DOHH2 (cell line): ENCODE results near the gene GCN1.
A peak's percentile ranks its signal among the peaks of the same experiment; 100 is the strongest.

Experiments
- H3F3A ChIP-seq: fragments of 200-600 bp; sonication (generic), shearing (Covaris generic); 2 replicates; pipeline ENCODE4 v1.6.0; 2016; ENCODE audit warnings: antibody characterized with exemption, mild to moderate bottlenecking; ENCODE audit not compliant: control insufficient read depth, insufficient read depth
- H3K27ac ChIP-seq: fragments of 200-600 bp; sonication (generic); 2 replicates; pipeline ENCODE4 v1.5.1; 2014; ENCODE audit warnings: low read depth, mild to moderate bottlenecking, low read length, moderate library complexity
- H3K27me3 ChIP-seq: fragments of 200-600 bp; sonication (generic); 2 replicates; pipeline ENCODE4 v1.6.1; 2014; ENCODE audit warnings: mild to moderate bottlenecking, low read length, mixed read lengths; ENCODE audit not compliant: control insufficient read depth
- H3K36me3 ChIP-seq: fragments of 200-600 bp; sonication (generic); 2 replicates; pipeline ENCODE4 v1.6.1; 2014; ENCODE audit warnings: mild to moderate bottlenecking, low read length, moderate library complexity, mixed read lengths; ENCODE audit not compliant: control insufficient read depth
- H3K4me1 ChIP-seq: fragments of 200-600 bp; sonication (generic); 2 replicates; pipeline ENCODE4 v1.6.1; 2014; ENCODE audit warnings: mild to moderate bottlenecking, low read length, mixed read lengths; ENCODE audit not compliant: control insufficient read depth
- H3K4me2 ChIP-seq: fragments of 200-600 bp; sonication (generic); 2 replicates; pipeline ENCODE4 v1.6.0; 2014; ENCODE audit warnings: mild to moderate bottlenecking, low read length, moderate library complexity
- H3K4me3 ChIP-seq: fragments of 200-600 bp; sonication (generic); 2 replicates; pipeline ENCODE4 v1.5.1; 2014; ENCODE audit warnings: mild to moderate bottlenecking, low read length, mixed read lengths
- H3K79me2 ChIP-seq: fragments of 200-600 bp; sonication (generic); 2 replicates; pipeline ENCODE4 v1.6.1; 2014; ENCODE audit warnings: mild to moderate bottlenecking, low read length, mixed read lengths; ENCODE audit not compliant: control insufficient read depth
- H3K9me2 ChIP-seq: fragments of 200-600 bp; sonication (generic); replicated peaks from 2 replicates; pipeline ENCODE4 v1.6.1; 2014; ENCODE audit warnings: mild to moderate bottlenecking, low read length, mixed read lengths; ENCODE audit not compliant: control insufficient read depth
- H3K9me3 ChIP-seq: fragments of 200-600 bp; sonication (generic); 2 replicates; pipeline ENCODE4 v1.6.1; 2014; ENCODE audit warnings: antibody characterized with exemption, low read length, mixed read lengths; ENCODE audit not compliant: control insufficient read depth, insufficient read depth
- H4K20me1 ChIP-seq: fragments of 200-600 bp; sonication (generic); 2 replicates; pipeline ENCODE4 v1.6.0; 2014; ENCODE audit warnings: low read depth, mild to moderate bottlenecking, antibody characterized with exemption, low read length, moderate library complexity; ENCODE audit not compliant: control insufficient read depth, insufficient read depth
- EZH2phosphoT487 ChIP-seq: fragments of 200-600 bp; sonication (generic); IDR thresholded peaks from 2 replicates; pipeline ENCODE4 v1.6.1; 2017; ENCODE audit warnings: borderline replicate concordance, mild to moderate bottlenecking, antibody characterized with exemption, low read length, moderate library complexity, mixed read lengths
- TF ChIP-seq, protein P1 (sequence below): fragments of 200-600 bp; sonication (generic); IDR thresholded peaks from one replicate; pipeline ENCODE4 v1.5.1; 2014; ENCODE audit warnings: antibody characterized with exemption, mild to moderate bottlenecking, low read depth, low read length; ENCODE audit not compliant: poor library complexity, severe bottlenecking

GCN1 gene

DNA sequence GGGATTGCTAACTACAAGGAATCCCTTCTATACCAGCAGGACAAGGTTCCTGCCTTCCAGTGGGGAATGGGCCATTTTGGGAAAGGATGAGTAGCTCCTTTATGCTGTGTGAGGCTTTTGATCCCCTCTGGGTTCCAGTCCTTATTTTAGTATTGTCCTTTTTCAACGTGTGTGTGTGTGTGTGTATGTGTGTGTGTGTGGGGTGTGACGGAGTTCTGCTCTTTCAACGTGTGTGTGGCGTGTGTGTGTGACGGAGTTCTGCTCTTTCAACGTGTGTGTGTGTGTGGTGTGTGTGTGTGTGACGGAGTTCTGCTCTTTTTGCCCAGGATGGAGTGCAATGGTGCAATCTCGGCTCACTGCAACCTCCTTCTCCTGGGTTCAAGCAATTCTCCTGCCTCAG, 105.4 kb downstream of the GCN1 start:
- Histone ChIP-seq H4K20me1 (no peaks in the 10 kb centered on the region), H3K4me2 (no peak overlapping the region), H3K27me3 (no peaks in the 10 kb centered on the region), H3K36me3 (peaks cover 14% of the 10 kb centered on the region), H3K4me3 (no peak overlapping the region), H3K4me1 (peaks cover 25% of the 10 kb centered on the region), H3K9me3 (no peaks in the 10 kb centered on the region), H3K27ac (no peak overlapping the region), H3K9me2 (no peaks in the 10 kb centered on the region), H3K79me2 (no peaks in the 10 kb centered on the region), H3F3A (peaks cover 10% of the 10 kb centered on the region)
- TF ChIP-seq EZH2phosphoT487: no peak
- TF ChIP-seq, protein P1, sequence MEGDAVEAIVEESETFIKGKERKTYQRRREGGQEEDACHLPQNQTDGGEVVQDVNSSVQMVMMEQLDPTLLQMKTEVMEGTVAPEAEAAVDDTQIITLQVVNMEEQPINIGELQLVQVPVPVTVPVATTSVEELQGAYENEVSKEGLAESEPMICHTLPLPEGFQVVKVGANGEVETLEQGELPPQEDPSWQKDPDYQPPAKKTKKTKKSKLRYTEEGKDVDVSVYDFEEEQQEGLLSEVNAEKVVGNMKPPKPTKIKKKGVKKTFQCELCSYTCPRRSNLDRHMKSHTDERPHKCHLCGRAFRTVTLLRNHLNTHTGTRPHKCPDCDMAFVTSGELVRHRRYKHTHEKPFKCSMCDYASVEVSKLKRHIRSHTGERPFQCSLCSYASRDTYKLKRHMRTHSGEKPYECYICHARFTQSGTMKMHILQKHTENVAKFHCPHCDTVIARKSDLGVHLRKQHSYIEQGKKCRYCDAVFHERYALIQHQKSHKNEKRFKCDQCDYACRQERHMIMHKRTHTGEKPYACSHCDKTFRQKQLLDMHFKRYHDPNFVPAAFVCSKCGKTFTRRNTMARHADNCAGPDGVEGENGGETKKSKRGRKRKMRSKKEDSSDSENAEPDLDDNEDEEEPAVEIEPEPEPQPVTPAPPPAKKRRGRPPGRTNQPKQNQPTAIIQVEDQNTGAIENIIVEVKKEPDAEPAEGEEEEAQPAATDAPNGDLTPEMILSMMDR: no peak

DNA sequence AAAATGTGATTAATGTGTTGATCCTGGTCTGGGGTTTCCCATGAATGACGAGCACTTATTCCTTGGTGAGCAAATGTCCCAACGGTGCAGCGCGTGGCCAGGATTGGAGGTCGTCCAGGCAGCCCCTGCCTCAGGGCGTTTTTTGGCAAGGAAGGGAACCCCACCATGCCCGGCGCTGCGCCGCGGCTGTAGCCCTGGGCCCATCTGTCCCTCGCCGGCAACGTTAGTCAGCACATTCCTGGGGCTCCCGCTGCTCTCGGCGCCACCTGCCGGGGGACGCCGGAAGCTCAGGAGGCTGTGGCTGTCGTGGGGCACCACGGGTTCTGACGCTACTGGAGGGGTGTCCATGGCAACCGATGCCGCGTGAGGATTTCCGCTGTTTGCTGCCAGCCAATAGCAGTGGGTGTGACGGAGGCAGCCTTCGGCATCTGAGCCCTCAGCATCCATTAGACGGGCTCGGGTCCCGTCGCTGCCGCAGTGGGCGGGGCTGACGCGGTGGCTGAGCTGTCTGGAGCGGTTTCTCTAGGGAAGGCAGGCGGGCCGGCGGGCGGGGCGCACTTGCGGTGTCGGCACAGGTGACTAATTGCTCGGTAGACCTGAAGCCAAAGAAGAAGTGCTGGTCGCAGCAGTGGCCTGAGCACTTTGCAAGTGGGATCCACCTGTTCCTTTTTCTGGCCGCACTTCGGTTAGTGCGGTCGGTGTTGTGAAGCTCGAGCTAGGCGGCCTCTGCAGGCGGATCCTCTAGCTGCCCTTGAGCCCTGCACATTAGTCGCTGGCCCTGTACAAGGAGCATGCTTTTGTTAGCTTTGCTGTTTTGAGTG, 107.5 kb downstream of the GCN1 start:
- Histone ChIP-seq H3K4me3 (peak overlapping the region; percentile 73), H3K9me2 (no peaks in the 10 kb centered on the region), H4K20me1 (no peaks in the 10 kb centered on the region), H3F3A (peaks cover 10% of the 10 kb centered on the region), H3K4me1 (peaks cover 22% of the 10 kb centered on the region), H3K27ac (peak overlapping the region; percentile 60), H3K27me3 (no peaks in the 10 kb centered on the region), H3K4me2 (peak overlapping the region; percentile 81), H3K9me3 (no peaks in the 10 kb centered on the region), H3K79me2 (no peaks in the 10 kb centered on the region), H3K36me3 (peaks cover 3% of the 10 kb centered on the region; the same call in 1 of the 2 replicates)
- TF ChIP-seq EZH2phosphoT487: no peak
- TF ChIP-seq, protein P1: peak; percentile 91

DNA sequence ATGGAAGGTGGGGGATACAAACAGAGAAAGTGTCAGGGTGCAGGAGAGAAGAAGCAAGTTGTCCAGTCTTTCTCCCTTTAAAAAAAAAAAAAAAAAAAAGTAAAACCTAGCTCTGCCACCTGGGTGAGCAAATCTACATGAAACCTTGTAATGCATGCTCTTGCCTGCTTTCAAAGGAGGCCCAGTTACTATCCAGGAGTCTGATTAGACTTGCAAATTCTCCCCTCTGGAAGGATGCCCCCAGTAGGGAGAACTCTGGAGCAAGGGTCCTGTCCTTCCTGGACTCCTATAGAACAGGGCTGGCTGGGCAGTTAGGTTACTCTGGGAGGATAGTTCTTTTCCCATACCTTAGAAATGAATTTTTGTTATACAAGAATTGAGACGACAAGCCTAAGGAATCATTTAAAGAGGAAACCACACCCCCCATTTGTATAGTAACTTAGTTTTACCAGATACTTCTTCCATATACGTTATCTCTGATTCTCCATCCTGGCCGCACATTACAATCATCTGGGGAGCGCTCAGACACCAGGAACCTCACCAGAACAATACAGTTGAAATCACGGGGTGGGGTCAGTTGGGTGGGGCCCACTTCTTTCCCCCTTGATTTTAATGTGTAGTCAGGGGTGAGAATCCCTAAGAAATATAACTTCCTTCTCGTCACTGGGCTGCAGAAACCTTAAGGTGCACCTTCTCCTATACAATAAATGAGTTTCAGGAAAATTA, 108.4 kb downstream of the GCN1 start:
- Histone ChIP-seq H3K79me2 (no peaks in the 10 kb centered on the region), H3F3A (peaks cover 10% of the 10 kb centered on the region), H3K9me3 (no peaks in the 10 kb centered on the region), H3K36me3 (no peaks in the 10 kb centered on the region; the same call in 1 of the 2 replicates), H3K9me2 (no peaks in the 10 kb centered on the region), H3K27me3 (no peaks in the 10 kb centered on the region), H3K4me1 (peaks cover 22% of the 10 kb centered on the region), H3K4me2 (peak overlapping the region; percentile 81), H3K4me3 (peak overlapping the region; percentile 61), H3K27ac (no peak overlapping the region), H4K20me1 (no peaks in the 10 kb centered on the region)
- no peak for TF ChIP-seq EZH2phosphoT487
- TF ChIP-seq, protein P1: no peak
